ENCODE data around the gene PKN1.
"Not testable (repeated sequence)": the region's sequence is repeated elsewhere in the genome, so short reads cannot be mapped to it uniquely, and the experiment has no call there.

PKN1 gene

DNA sequence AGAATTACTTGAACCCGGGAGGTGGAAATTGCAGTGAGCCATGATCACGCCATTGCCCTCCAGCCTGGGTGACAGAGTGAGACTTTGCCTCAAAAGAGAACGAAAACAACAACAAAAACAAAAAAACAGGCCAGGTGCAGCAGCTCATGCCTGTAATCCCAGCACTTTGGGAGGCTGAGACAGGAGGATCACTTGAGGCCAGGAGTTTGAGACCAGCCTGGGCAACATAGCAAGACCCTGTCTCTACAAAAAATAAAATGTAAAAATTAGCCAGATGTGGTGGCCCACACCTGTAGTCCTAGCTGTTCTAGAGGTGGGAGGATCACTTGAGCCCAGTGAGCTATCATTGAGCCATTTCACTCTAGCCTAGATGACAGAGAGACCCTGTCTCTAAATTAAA is 19.2 kb downstream of the PKN1 start:
- H3K36me3 ChIP-seq (ENCODE audit: control insufficient read depth in 1 of 2, insufficient read depth in 2 of 2, low read length in 2 of 2) = peaks cover 12 to 54% of the 10 kb centered on the region in 2 donors
- H3K4me1 ChIP-seq (ENCODE audit: control insufficient read depth in 1 of 2, insufficient read depth in 2 of 2, low read length in 2 of 2); H3K9me3 ChIP-seq (ENCODE audit: control insufficient read depth in 1 of 2, low read length in 2 of 2); H3K4me3 ChIP-seq (ENCODE audit: low read depth in 1 of 2, low read length in 2 of 2); H3K27me3 ChIP-seq (ENCODE audit: low read depth, low read length); H3K27ac ChIP-seq (ENCODE audit: low read length): not testable (repeated sequence)

DNA sequence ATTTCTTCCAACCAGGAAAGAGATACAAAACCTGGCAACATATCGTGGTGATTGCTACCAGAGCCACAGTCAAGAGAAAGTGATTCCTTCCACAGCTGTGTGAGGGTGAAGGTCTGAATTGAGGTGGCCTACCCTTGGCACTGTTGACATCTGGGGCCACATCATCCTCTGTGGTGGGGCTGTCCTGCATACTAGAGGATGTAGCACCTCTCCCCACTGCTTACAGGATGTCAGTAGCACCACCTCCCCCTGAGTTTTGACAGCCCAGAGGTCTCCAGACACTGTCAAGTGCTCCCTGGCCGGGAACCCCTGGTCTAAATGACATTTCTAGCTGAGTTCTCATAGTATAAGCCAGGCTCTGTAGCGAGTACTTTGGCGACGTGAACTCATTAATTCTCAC is 26.6 kb downstream of the PKN1 start:
- H3K4me3 ChIP-seq (ENCODE audit: low read depth in 1 of 2, low read length in 2 of 2) = no peak overlapping the region
- no peaks in the 10 kb centered on the region for H3K27me3 ChIP-seq (ENCODE audit: low read depth, low read length)
- H3K9me3 ChIP-seq (ENCODE audit: control insufficient read depth in 1 of 2, low read length in 2 of 2) = no peaks in the 10 kb centered on the region
- H3K36me3 ChIP-seq (ENCODE audit: control insufficient read depth in 1 of 2, insufficient read depth in 2 of 2, low read length in 2 of 2) = peaks cover 14 to 49% of the 10 kb centered on the region in 2 donors
- no peaks in the 10 kb centered on the region for H3K4me1 ChIP-seq (ENCODE audit: control insufficient read depth in 1 of 2, insufficient read depth in 2 of 2, low read length in 2 of 2)
- no peak overlapping the region for H3K27ac ChIP-seq (ENCODE audit: low read length)

DNA sequence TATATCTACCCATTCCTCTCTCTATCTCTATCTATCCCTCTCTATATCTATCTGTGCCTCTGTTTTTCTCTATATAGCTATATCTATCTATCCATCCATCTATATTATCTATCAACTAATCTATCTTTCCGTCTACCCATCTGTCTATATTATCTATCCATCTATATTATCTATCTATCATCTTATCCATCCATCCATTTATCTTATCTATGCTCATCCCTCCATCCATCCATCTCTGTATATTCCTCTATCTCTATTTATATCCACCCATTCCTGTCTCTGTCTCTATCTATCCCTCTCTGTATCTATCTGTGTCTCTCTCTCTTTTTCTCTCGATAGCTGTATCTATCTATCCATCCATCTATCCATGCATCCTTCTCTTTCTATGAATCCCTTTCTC is 27.8 kb downstream of the PKN1 start:
- Histone ChIP-seq H3K27ac (ENCODE audit: low read length) (no peak overlapping the region), H3K4me3 (ENCODE audit: low read depth in 1 of 2, low read length in 2 of 2) (no peak overlapping the region), H3K4me1 (ENCODE audit: control insufficient read depth in 1 of 2, insufficient read depth in 2 of 2, low read length in 2 of 2) (no peaks in the 10 kb centered on the region), H3K36me3 (ENCODE audit: control insufficient read depth in 1 of 2, insufficient read depth in 2 of 2, low read length in 2 of 2) (peaks cover 16 to 54% of the 10 kb centered on the region in 2 donors), H3K9me3 (ENCODE audit: control insufficient read depth in 1 of 2, low read length in 2 of 2) (no peaks in the 10 kb centered on the region), H3K27me3 (ENCODE audit: low read depth, low read length) (no peaks in the 10 kb centered on the region)

DNA sequence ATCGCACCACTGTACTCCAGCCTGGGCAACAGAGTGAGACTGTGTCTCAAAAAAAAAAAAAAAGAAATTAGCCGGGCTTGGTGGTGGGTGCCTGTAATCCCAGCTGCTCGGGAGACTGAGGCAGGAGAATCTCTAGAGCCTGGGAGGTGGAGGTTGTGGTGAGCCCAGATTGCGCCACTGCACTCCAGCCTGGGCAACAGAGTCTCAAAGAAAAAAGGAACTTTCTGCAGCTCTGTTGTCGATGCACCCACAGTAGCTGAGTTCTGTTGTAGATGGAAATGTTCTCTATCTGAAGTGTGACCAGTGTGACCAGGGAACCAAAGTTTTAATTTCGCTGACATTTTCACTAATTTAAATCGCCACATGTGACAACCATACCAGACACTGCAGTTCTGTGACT is 29.3 kb downstream of the PKN1 start:
- H3K27ac ChIP-seq (ENCODE audit: low read length); H3K4me3 ChIP-seq (ENCODE audit: low read depth in 1 of 2, low read length in 2 of 2); H3K9me3 ChIP-seq (ENCODE audit: control insufficient read depth in 1 of 2, low read length in 2 of 2); H3K4me1 ChIP-seq (ENCODE audit: control insufficient read depth in 1 of 2, insufficient read depth in 2 of 2, low read length in 2 of 2); H3K27me3 ChIP-seq (ENCODE audit: low read depth, low read length): not testable (repeated sequence)
- H3K36me3 ChIP-seq (ENCODE audit: control insufficient read depth in 1 of 2, insufficient read depth in 2 of 2, low read length in 2 of 2) = peaks cover 16 to 65% of the 10 kb centered on the region in 2 donors

DNA sequence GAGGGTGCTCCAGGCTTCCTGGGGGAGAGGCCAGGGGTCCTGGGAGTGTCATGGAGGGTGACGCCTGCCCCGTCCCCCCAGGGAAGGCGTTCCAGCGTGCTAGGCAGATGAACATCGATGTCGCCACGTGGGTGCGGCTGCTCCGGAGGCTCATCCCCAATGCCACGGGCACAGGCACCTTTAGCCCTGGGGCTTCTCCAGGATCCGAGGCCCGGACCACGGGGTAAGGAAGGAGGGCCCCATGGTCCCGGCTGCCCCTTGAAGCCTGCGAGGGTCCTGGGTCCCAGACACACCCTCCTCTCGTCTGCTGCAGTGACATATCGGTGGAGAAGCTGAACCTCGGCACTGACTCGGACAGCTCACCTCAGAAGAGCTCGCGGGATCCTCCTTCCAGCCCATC is 30.6 kb downstream of the PKN1 start:
- Histone ChIP-seq H3K4me3 (ENCODE audit: low read depth in 1 of 2, low read length in 2 of 2) (no peak overlapping the region), H3K36me3 (ENCODE audit: control insufficient read depth in 1 of 2, insufficient read depth in 2 of 2, low read length in 2 of 2) (peaks cover 11 to 66% of the 10 kb centered on the region in 2 donors), H3K4me1 (ENCODE audit: control insufficient read depth in 1 of 2, insufficient read depth in 2 of 2, low read length in 2 of 2) (no peaks in the 10 kb centered on the region), H3K27me3 (ENCODE audit: low read depth, low read length) (no peaks in the 10 kb centered on the region), H3K9me3 (ENCODE audit: control insufficient read depth in 1 of 2, low read length in 2 of 2) (no peaks in the 10 kb centered on the region), H3K27ac (ENCODE audit: low read length) (no peak overlapping the region)

DNA sequence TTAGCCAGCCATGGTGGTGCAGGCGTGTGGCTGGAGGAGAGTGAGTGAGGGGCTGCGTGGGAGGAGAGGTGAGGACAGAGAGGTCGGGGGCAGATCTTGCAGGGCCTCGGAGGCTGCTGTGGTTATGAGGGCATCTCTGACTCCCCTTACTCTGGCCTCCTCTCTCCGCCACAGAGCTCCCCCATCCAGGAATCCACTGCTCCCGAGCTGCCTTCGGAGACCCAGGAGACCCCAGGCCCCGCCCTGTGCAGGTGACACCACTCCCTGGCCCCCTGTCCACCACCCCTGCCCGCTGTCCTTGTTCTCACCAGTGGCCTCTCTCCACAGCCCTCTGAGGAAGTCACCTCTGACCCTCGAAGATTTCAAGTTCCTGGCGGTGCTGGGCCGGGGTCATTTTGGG is 34.3 kb downstream of the PKN1 start:
- H3K36me3 ChIP-seq (ENCODE audit: control insufficient read depth in 1 of 2, insufficient read depth in 2 of 2, low read length in 2 of 2) = peaks cover 17 to 79% of the 10 kb centered on the region in 2 donors

DNA sequence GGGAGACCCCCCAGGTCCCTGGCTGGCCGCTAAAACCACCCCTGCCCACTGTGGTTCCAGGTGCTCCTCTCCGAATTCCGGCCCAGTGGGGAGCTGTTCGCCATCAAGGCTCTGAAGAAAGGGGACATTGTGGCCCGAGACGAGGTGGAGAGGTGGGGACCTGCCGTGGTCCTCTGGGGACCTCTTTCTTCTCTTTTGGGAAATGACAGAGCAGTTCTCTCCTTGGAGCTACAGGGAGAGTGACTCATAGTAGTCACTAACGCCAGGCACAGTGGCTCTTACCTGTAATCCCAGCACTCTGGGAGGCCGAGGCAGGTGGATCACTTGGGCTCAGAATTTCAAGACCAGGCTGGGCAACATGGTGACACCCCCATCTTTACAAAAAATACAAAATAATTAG is 34.7 kb downstream of the PKN1 start:
- Histone ChIP-seq H3K27me3 (ENCODE audit: low read depth, low read length) (peaks cover 1% of the 10 kb centered on the region), H3K4me1 (ENCODE audit: control insufficient read depth in 1 of 2, insufficient read depth in 2 of 2, low read length in 2 of 2) (peaks cover 0 to 14% of the 10 kb centered on the region in 2 donors), H3K4me3 (ENCODE audit: low read depth in 1 of 2, low read length in 2 of 2) (no peak overlapping the region), H3K9me3 (ENCODE audit: control insufficient read depth in 1 of 2, low read length in 2 of 2) (no peaks in the 10 kb centered on the region), H3K36me3 (ENCODE audit: control insufficient read depth in 1 of 2, insufficient read depth in 2 of 2, low read length in 2 of 2) (peaks cover 17 to 79% of the 10 kb centered on the region in 2 donors), H3K27ac (ENCODE audit: low read length) (no peak overlapping the region)

More for the DNA sequence above, 34.3 kb downstream of the PKN1 start:
- Histone ChIP-seq H3K4me3 (ENCODE audit: low read depth in 1 of 2, low read length in 2 of 2) (no peak overlapping the region), H3K27ac (ENCODE audit: low read length) (no peak overlapping the region), H3K4me1 (ENCODE audit: control insufficient read depth in 1 of 2, insufficient read depth in 2 of 2, low read length in 2 of 2) (peaks cover 0 to 10% of the 10 kb centered on the region in 2 donors), H3K9me3 (ENCODE audit: control insufficient read depth in 1 of 2, low read length in 2 of 2) (no peaks in the 10 kb centered on the region), H3K27me3 (ENCODE audit: low read depth, low read length) (no peaks in the 10 kb centered on the region)

DNA sequence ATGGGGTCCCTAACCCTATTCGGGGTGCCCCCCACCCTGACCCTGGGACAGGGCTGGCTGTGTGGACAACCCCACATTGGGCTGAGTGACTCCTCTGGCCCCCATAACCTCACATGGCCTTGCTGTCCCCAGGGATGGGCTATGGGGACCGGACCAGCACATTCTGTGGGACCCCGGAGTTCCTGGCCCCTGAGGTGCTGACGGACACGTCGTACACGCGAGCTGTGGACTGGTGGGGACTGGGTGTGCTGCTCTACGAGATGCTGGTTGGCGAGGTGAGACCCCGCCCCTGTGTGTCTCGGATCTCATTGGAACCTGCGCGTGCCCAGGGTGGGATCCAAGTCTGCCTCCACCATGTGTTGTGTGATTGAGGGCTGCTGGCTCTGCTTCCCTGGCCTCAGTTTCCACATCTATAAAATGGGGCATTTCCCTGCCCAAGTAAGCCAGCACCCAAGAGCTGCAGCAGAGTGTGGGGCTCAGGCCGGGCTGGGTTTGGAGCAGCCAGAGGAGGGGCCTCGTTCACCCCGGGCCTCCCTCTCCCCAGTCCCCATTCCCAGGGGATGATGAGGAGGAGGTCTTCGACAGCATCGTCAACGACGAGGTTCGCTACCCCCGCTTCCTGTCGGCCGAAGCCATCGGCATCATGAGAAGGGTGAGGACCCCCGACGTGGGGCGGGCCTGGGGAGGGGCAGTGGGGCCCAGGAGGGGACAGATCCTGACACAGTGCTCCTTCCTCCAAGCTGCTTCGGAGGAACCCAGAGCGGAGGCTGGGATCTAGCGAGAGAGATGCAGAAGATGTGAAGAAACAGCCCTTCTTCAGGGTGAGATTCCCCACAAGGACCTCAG is 37.1 kb downstream of the PKN1 start:
- peaks cover 0 to 35% of the 10 kb centered on the region in 2 donors for H3K4me1 ChIP-seq (ENCODE audit: control insufficient read depth in 1 of 2, insufficient read depth in 2 of 2, low read length in 2 of 2)
- H3K36me3 ChIP-seq (ENCODE audit: control insufficient read depth in 1 of 2, insufficient read depth in 2 of 2, low read length in 2 of 2) = peaks cover 9 to 58% of the 10 kb centered on the region in 2 donors
- H3K27me3 ChIP-seq (ENCODE audit: low read depth, low read length) = peaks cover 15% of the 10 kb centered on the region
- H3K9me3 ChIP-seq (ENCODE audit: control insufficient read depth in 1 of 2, low read length in 2 of 2) = no peaks in the 10 kb centered on the region
- H3K4me3 ChIP-seq (ENCODE audit: low read depth in 1 of 2, low read length in 2 of 2) = no peak overlapping the region
- H3K27ac ChIP-seq (ENCODE audit: low read length) = no peak overlapping the region

DNA sequence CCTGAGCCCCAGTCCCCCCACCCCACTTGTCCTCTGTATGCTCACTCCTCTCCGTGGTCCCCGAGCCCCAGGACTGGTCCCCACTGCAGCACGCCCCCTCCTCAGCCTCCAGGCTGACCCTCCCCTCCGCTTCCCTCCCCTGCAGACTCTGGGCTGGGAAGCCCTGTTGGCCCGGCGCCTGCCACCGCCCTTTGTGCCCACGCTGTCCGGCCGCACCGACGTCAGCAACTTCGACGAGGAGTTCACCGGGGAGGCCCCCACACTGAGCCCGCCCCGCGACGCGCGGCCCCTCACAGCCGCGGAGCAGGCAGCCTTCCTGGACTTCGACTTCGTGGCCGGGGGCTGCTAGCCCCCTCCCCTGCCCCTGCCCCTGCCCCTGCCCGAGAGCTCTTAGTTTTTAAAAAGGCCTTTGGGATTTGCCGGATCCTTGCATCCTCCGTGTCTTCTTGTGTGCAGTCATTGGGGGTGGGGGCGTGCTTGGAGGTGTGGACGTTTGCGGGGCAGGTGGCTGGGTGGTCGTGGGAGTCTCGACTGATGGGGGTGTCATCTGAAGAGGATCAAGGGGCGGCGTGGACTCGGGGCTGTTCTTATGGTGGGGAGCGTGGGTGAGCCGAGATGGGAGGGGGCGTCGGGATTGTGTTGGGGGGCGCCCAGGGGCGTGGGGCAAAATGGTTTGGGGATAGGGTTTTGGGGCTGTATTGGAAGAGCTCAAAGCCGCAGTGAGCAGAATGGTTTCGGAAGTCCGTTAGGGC is 38.5 kb downstream of the PKN1 start:
- no peak overlapping the region for H3K4me3 ChIP-seq (ENCODE audit: low read depth in 1 of 2, low read length in 2 of 2)
- no peak overlapping the region for H3K27ac ChIP-seq (ENCODE audit: low read length)
- H3K36me3 ChIP-seq (ENCODE audit: control insufficient read depth in 1 of 2, insufficient read depth in 2 of 2, low read length in 2 of 2) = peaks cover 9 to 49% of the 10 kb centered on the region in 2 donors
- peaks cover 0 to 47% of the 10 kb centered on the region in 2 donors for H3K4me1 ChIP-seq (ENCODE audit: control insufficient read depth in 1 of 2, insufficient read depth in 2 of 2, low read length in 2 of 2)
- H3K27me3 ChIP-seq (ENCODE audit: low read depth, low read length) = peaks cover 18% of the 10 kb centered on the region
- no peaks in the 10 kb centered on the region for H3K9me3 ChIP-seq (ENCODE audit: control insufficient read depth in 1 of 2, low read length in 2 of 2)

DNA sequence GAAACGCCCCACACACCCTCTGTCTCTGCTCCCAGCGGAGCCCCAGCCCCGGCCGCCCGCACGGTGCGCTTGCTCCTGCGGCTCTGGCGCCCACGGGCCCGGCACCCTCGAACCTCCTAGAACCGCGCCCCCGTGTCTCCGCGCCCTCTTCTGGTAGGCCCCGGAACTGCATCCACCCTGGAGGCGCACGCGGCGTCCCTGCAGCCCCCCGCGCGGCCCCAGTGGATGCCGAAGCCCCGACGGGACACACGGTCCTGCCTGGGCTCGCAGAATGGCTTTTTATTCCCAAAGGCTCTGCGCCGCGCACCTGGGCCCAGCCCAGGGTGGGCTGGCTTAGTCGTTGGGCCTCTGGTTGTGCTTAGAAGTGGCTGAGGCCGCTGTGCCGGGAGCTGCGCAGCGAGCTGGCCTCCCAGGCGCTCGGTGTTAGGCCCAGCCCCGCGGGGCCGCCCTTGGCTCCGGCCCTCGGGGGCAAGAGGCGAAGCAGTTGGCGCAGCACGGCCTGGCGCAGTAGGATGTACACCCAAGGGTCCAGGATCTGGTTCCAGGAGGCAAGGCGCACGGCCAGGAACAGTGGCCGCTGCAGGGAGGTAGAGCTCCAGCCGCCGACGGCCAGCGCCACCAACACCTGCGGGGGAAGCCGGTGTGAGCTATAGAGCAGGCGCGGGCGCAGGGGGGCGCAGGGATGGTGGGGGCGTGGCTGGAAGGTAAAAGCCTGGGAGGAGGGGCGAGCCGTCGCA is 39.3 kb downstream of the PKN1 start:
- Histone ChIP-seq H3K27me3 (ENCODE audit: low read depth, low read length) (peaks cover 18% of the 10 kb centered on the region), H3K27ac (ENCODE audit: low read length) (no peak overlapping the region), H3K36me3 (ENCODE audit: control insufficient read depth in 1 of 2, insufficient read depth in 2 of 2, low read length in 2 of 2) (peaks cover 9 to 42% of the 10 kb centered on the region in 2 donors), H3K4me1 (ENCODE audit: control insufficient read depth in 1 of 2, insufficient read depth in 2 of 2, low read length in 2 of 2) (peaks cover 0 to 55% of the 10 kb centered on the region in 2 donors), H3K9me3 (ENCODE audit: control insufficient read depth in 1 of 2, low read length in 2 of 2) (no peaks in the 10 kb centered on the region), H3K4me3 (ENCODE audit: low read depth in 1 of 2, low read length in 2 of 2) (peak overlapping the region in 1 of 2 donors; percentile 48)

Measured in muscle layer of duodenum (tissue), 2 donors.